Endothelial cell of umbilical vein (primary cell): ENCODE data around the gene MYH10. TPM values are rescaled to one million over a fixed set of nuclear protein-coding genes. Genes with fewer than 3 reads are reported as not detected.

ENCODE experiments used
- BruUV-seq: library from RNA; stranded (reverse); fragments of 400-500 nt; replicated peaks from 2 replicates; lab custom pipeline; 2021; lab: Mats Ljungman, UMichigan
- CTCF ChIA-PET: fragments of 300-600, 350-600 bp; sonication (Branson Sonifier 250); formaldehyde crosslinking; loops from one replicate; lab custom pipeline; 2021; ENCODE audit warnings: antibody characterized with exemption, inconsistent platforms; lab: Charles Lee
- POLR2A ChIA-PET: fragments of 300-600, 350-600 bp; sonication (Branson Sonifier 250); formaldehyde crosslinking; loops from one replicate; lab custom pipeline; 2021; ENCODE audit warnings: antibody characterized with exemption, inconsistent platforms; lab: Charles Lee
- DNase-seq: peaks from one replicate; pipeline ENCODE4 v3.0.0-alpha.2; 2011; ENCODE audit warnings: low read depth, low spot score
- FAIRE-seq: peaks from 2 replicates; lab custom pipeline; 2011; peaks lifted over from hg19 to GRCh38; lab: Jason Lieb, UNC
- H2AFZ ChIP-seq: 2 replicates; pipeline ENCODE4 v1.6.0; 2012; ENCODE audit warnings: low read depth, low read length, control low read depth, inconsistent platforms
- H3K27ac ChIP-seq: 2 replicates; pipeline ENCODE4 v1.5.1; 2011; ENCODE audit warnings: low read depth, mild to moderate bottlenecking, control low read depth, low read length, moderate library complexity; ENCODE audit not compliant: insufficient read depth
- H3K27me3 ChIP-seq, 2 experiments: 2 replicates each; pipeline versions ENCODE4 v1.6.0 to v1.6.1; 2011; ENCODE audit warnings: low read length in 2 of 2, mixed read lengths in 1 of 2; ENCODE audit not compliant: control insufficient read depth in 2 of 2, insufficient read depth in 2 of 2
- H3K36me3 ChIP-seq, 2 experiments: 2 replicates in 1 of 2; 3 replicates in 1 of 2; pipeline ENCODE4 v1.5.1; 2011; ENCODE audit warnings: low read length in 2 of 2, mild to moderate bottlenecking in 1 of 2, moderate library complexity in 1 of 2; ENCODE audit not compliant: control insufficient read depth in 2 of 2, insufficient read depth in 2 of 2; ENCODE audit errors: extremely low read depth in 1 of 2
- H3K4me1 ChIP-seq: 3 replicates; pipeline ENCODE4 v1.5.1; 2011; ENCODE audit warnings: mild to moderate bottlenecking, low read length; ENCODE audit not compliant: control insufficient read depth, insufficient read depth; ENCODE audit errors: extremely low read depth
- H3K4me2 ChIP-seq: 2 replicates; pipeline ENCODE4 v1.6.1; 2011; ENCODE audit warnings: low read length, control low read depth, mixed read lengths; ENCODE audit not compliant: insufficient read depth
- H3K4me3 ChIP-seq, 3 experiments: fragments of 200-600 bp in 1 of 3; sonication (generic), shearing (Covaris generic) in 1 of 3; replicated peaks in 1 of 3; 2 replicates each; pipeline ENCODE4 v1.5.1; 2011 to 2016; ENCODE audit warnings: control low read depth in 3 of 3, low read length in 3 of 3, mild to moderate bottlenecking in 2 of 3, inconsistent platforms in 1 of 3, low read depth in 1 of 3, moderate library complexity in 1 of 3; ENCODE audit not compliant: insufficient read depth in 1 of 3
- H3K79me2 ChIP-seq: 2 replicates; pipeline ENCODE4 v1.6.0; 2012; ENCODE audit warnings: low read length, inconsistent platforms; ENCODE audit not compliant: control insufficient read depth, insufficient read depth
- H3K9ac ChIP-seq: replicated peaks from 2 replicates; pipeline ENCODE3; 2011; ENCODE audit warnings: low read length, control low read depth; ENCODE audit not compliant: insufficient read depth; ENCODE audit errors: extremely low read depth
- H3K9me1 ChIP-seq: replicated peaks from 3 replicates; pipeline ENCODE4 v1.6.0; 2011; ENCODE audit warnings: mild to moderate bottlenecking, low read length; ENCODE audit not compliant: control insufficient read depth, insufficient read depth; ENCODE audit errors: extremely low read depth
- H3K9me3 ChIP-seq: replicated peaks from 2 replicates; pipeline ENCODE4 v1.5.1; 2012; ENCODE audit warnings: low read length, inconsistent platforms; ENCODE audit not compliant: control insufficient read depth, insufficient read depth
- H4K20me1 ChIP-seq: replicated peaks from 2 replicates; pipeline ENCODE3; 2011; ENCODE audit warnings: mild to moderate bottlenecking, low read length; ENCODE audit not compliant: control insufficient read depth, insufficient read depth; ENCODE audit errors: extremely low read depth
- CTCF ChIP-seq, 2 donors: IDR thresholded peaks; 1 replicate in 1 of 2; 2 replicates in 1 of 2; pipeline ENCODE4 v1.5.1; 2011; ENCODE audit warnings: low read length in 2 of 2, mild to moderate bottlenecking in 2 of 2, moderate library complexity in 2 of 2, control low read depth in 1 of 2, inconsistent platforms in 1 of 2, low read depth in 1 of 2; ENCODE audit not compliant: insufficient read depth in 1 of 2; ENCODE audit errors: extremely low read depth in 1 of 2
- EZH2 ChIP-seq: IDR thresholded peaks from 2 replicates; pipeline ENCODE4 v1.6.1; 2012; ENCODE audit warnings: borderline replicate concordance, low read depth, mild to moderate bottlenecking, moderate library complexity, low read length, inconsistent platforms; ENCODE audit not compliant: severe bottlenecking
- FOS ChIP-seq: IDR thresholded peaks from 2 replicates; pipeline ENCODE4 v1.6.1; 2011; ENCODE audit warnings: mild to moderate bottlenecking, low read length, moderate library complexity, borderline replicate concordance; ENCODE audit not compliant: insufficient read depth
- GATA2 ChIP-seq: IDR thresholded peaks from 2 replicates; pipeline ENCODE4 v1.7.0; 2011; ENCODE audit warnings: low read depth, mild to moderate bottlenecking, moderate library complexity, mixed read lengths, low read length; ENCODE audit not compliant: insufficient read length, insufficient read depth
- JUN ChIP-seq: IDR thresholded peaks from 2 replicates; pipeline ENCODE4 v1.6.1; 2011; ENCODE audit warnings: borderline replicate concordance, low read depth; ENCODE audit not compliant: insufficient read length, insufficient read depth
- MAX ChIP-seq: IDR thresholded peaks from 2 replicates; pipeline ENCODE4 v1.6.1; 2011; ENCODE audit not compliant: insufficient read depth, insufficient read length
- MYC ChIP-seq: IDR thresholded peaks from one replicate; pipeline ENCODE4 v1.6.1; 2011; ENCODE audit warnings: mild to moderate bottlenecking, low read depth, low read length
- POLR2A ChIP-seq: IDR thresholded peaks from 2 replicates; pipeline ENCODE4 v1.6.1; 2012; ENCODE audit warnings: low read depth, mild to moderate bottlenecking, control low read depth, low read length
- POLR2AphosphoS5 ChIP-seq: IDR thresholded peaks from 2 replicates; pipeline ENCODE4 v1.6.1; 2012; ENCODE audit warnings: low read depth, mild to moderate bottlenecking, control low read depth, low read length, moderate library complexity; ENCODE audit not compliant: insufficient read depth
- dilution Hi-C: fragments of 300-500 bp; cut with MboI; formaldehyde crosslinking; loops from one replicate; pipeline ENCODE4 v1.15.0; 2019; ENCODE audit warnings: low sequenced_read_pairs; ENCODE audit not compliant: extremely low pct_ligation_motif_present
- intact Hi-C: fragments of 100-400 bp; cut with micrococcal nuclease; formaldehyde crosslinking; loops from one replicate; pipeline ENCODE4 v1.10.0; 2022
- polyA plus RNA-seq, 4 experiments: library from polyadenylated mRNA; depleted of rRNA in 3 of 4; stranded (reverse) in 3 of 4; unstranded in 1 of 4; fragments of >200 nt; gene quantifications; 2 replicates each; pipeline versions ENCODE4 v1.2.1 to v1.2.3, GENCODE V29; 2011 to 2012; ENCODE audit warnings: missing spikeins in 1 of 4
- total RNA-seq: library from RNA; stranded (reverse); gene quantifications from 2 replicates; pipeline ENCODE4 v1.2.3, GENCODE V29; 2021

Gene MYH10
- total and polyA plus RNA-seq, 2 donors (not counting 3 experiments of a cell fraction or from before 2014, with no cell fraction given): 73.4 to 232 TPM

- peaks cover 20% of the 10 kb centered on the region for H3K79me2 ChIP-seq
- H3K36me3 ChIP-seq: peaks cover 11 to 34% of the 10 kb centered on the region in 2 experiments
- intact Hi-C loops: no loop called here
- no peaks in the 10 kb centered on the region for H3K9me1 ChIP-seq
- no peak overlapping the region for H2AFZ ChIP-seq
- H3K27me3 ChIP-seq: no peaks in the 10 kb centered on the region
- POLR2A ChIA-PET: no interaction called here
- H3K4me3 ChIP-seq: no peak overlapping the region
- H3K4me1 ChIP-seq: no peaks in the 10 kb centered on the region
- TF ChIP-seq GATA2: no peak
- TF ChIP-seq MYC: no peak
- TF ChIP-seq FOS: no peak
- no peak for TF ChIP-seq EZH2
- TF ChIP-seq MAX: no peak
- no peak for TF ChIP-seq JUN
- TF ChIP-seq POLR2AphosphoS5: no peak
- DNase-seq (no peak), FAIRE-seq (no peak)
- no peak overlapping the region for H3K4me2 ChIP-seq
- H3K27ac ChIP-seq: no peak overlapping the region
- H3K9ac ChIP-seq: no peak overlapping the region
- dilution Hi-C loops: no loop called here
- no peaks in the 10 kb centered on the region for H3K9me3 ChIP-seq
- no TSS peak for BruUV-seq
- H4K20me1 ChIP-seq: no peaks in the 10 kb centered on the region
- CTCF ChIA-PET: no interaction called here
Measured at GRCh38 chr17:8468127-8468526, 162.4 kb downstream of the MYH10 start.

GRCh38 chr17:8467527-8467926, 163.0 kb downstream of the MYH10 start:
- H2AFZ ChIP-seq: no peak overlapping the region
- no peaks in the 10 kb centered on the region for H3K27me3 ChIP-seq
- DNase-seq (no peak), FAIRE-seq (no peak)
- peaks cover 25% of the 10 kb centered on the region for H3K79me2 ChIP-seq
- no peak overlapping the region for H3K9ac ChIP-seq
- no peak overlapping the region for H3K4me3 ChIP-seq
- no peaks in the 10 kb centered on the region for H3K9me1 ChIP-seq
- no peaks in the 10 kb centered on the region for H4K20me1 ChIP-seq
- ChIA-PET CTCF (no interaction called here), POLR2A (no interaction called here)
- H3K4me2 ChIP-seq: no peak overlapping the region
- H3K9me3 ChIP-seq: no peaks in the 10 kb centered on the region
- TF ChIP-seq MYC (no peak), MAX (no peak), POLR2AphosphoS5 (no peak), POLR2A (no peak), JUN (no peak), CTCF (IDR thresholded peaks at IDR 0.05; ENCODE audit: extremely low read depth in 1 of 2, insufficient read depth in 1 of 2, low read depth in 1 of 2, low read length in 2 of 2) (no peak), EZH2 (no peak), GATA2 (no peak), FOS (no peak)
- H3K36me3 ChIP-seq: peaks cover 11 to 35% of the 10 kb centered on the region in 2 experiments
- intact Hi-C loops (no loop called here), dilution Hi-C loops (no loop called here)
- BruUV-seq: TSS peak; percentile 48
- no peaks in the 10 kb centered on the region for H3K4me1 ChIP-seq
- H3K27ac ChIP-seq: no peak overlapping the region
